H1 (cell line): Measurements from ENCODE around the gene MYH9. TPM values are rescaled to one million over a fixed set of nuclear protein-coding genes. Genes with fewer than 3 reads are reported as not detected.

Experiments
- CTCF ChIA-PET: fragments of 300-600 bp; sonication (Branson Sonifier 250); formaldehyde crosslinking; loops from one replicate; lab custom pipeline; 2021; ENCODE audit not compliant: partially characterized antibody; lab: Charles Lee
- POLR2A ChIA-PET: fragments of 300-600 bp; sonication (Branson Sonifier 250); formaldehyde crosslinking; loops from one replicate; lab custom pipeline; 2021; ENCODE audit warnings: inconsistent platforms; ENCODE audit not compliant: partially characterized antibody; lab: Charles Lee
- DNase-seq, 2 experiments: peaks; one replicate each; pipeline versions ENCODE4 v3.0.0 to v3.0.0-alpha.2; 2010 to 2022; ENCODE audit warnings: low spot score in 2 of 2, low read depth in 1 of 2, mixed read lengths in 1 of 2
- FAIRE-seq: peaks from 2 replicates; lab custom pipeline; 2011; peaks lifted over from hg19 to GRCh38; lab: Jason Lieb, UNC
- H2AFZ ChIP-seq: 2 replicates; pipeline ENCODE4 v1.8.1; 2012; ENCODE audit warnings: low read length, inconsistent platforms
- H2AK5ac ChIP-seq: 2 replicates; pipeline ENCODE4 v1.6.1; 2013; ENCODE audit warnings: low read depth, low read length
- H2BK120ac ChIP-seq: replicated peaks from 2 replicates; pipeline ENCODE3; 2013; ENCODE audit warnings: low read depth, low read length, inconsistent platforms
- H2BK12ac ChIP-seq: 2 replicates; pipeline ENCODE4 v1.6.1; 2013; ENCODE audit warnings: low read depth, low read length
- H2BK15ac ChIP-seq: 2 replicates; pipeline ENCODE4 v1.6.1; 2013; ENCODE audit warnings: low read length
- H2BK20ac ChIP-seq: 2 replicates; pipeline ENCODE4 v1.6.1; 2013; ENCODE audit warnings: low read length
- H2BK5ac ChIP-seq: 2 replicates; pipeline ENCODE4 v1.6.1; 2013; ENCODE audit warnings: low read depth, low read length
- H3K14ac ChIP-seq: 2 replicates; pipeline ENCODE4 v1.6.1; 2013; ENCODE audit warnings: inconsistent platforms; ENCODE audit not compliant: insufficient read length
- H3K18ac ChIP-seq: 2 replicates; pipeline ENCODE4 v1.6.1; 2013; ENCODE audit warnings: low read length; ENCODE audit errors: extremely low read depth
- H3K23ac ChIP-seq: 2 replicates; pipeline ENCODE4 v1.6.1; 2013; ENCODE audit warnings: inconsistent platforms; ENCODE audit not compliant: insufficient read length
- H3K23me2 ChIP-seq: 2 replicates; pipeline ENCODE4 v1.6.1; 2013; ENCODE audit warnings: low read depth, low read length
- H3K27ac ChIP-seq: 2 replicates; pipeline ENCODE4 v1.6.1; 2011; ENCODE audit warnings: low read depth, low read length, inconsistent platforms
- H3K27me3 ChIP-seq, 4 experiments: replicated peaks in 1 of 4; 1 replicate in 1 of 4; 2 replicates in 3 of 4; pipeline versions ENCODE4 v1.6.1 to v1.8.1; 2011 to 2013; ENCODE audit warnings: low read length in 3 of 4, mild to moderate bottlenecking in 3 of 4, inconsistent platforms in 2 of 4, mixed read lengths in 2 of 4, moderate library complexity in 1 of 4; ENCODE audit not compliant: control insufficient read depth in 3 of 4, insufficient read depth in 3 of 4; ENCODE audit errors: extremely low read depth in 1 of 4
- H3K36me3 ChIP-seq, 4 experiments: 2 replicates each; pipeline versions ENCODE4 v1.6.1 to v1.8.1; 2011 to 2013; ENCODE audit warnings: mild to moderate bottlenecking in 4 of 4, low read length in 3 of 4, moderate library complexity in 2 of 4, control low read depth in 1 of 4, inconsistent platforms in 1 of 4; ENCODE audit not compliant: insufficient read depth in 4 of 4, control insufficient read depth in 2 of 4
- H3K4ac ChIP-seq: replicated peaks from 2 replicates; pipeline ENCODE3; 2013; ENCODE audit warnings: low read length, low read depth, mixed read lengths, inconsistent platforms; ENCODE audit not compliant: insufficient read length
- H3K4me1 ChIP-seq, 4 experiments: replicated peaks in 1 of 4; 1 replicate in 1 of 4; 2 replicates in 3 of 4; pipeline versions ENCODE4 v1.6.1 to v1.8.1; 2011 to 2013; ENCODE audit warnings: low read length in 3 of 4, inconsistent platforms in 2 of 4, mixed read lengths in 1 of 4; ENCODE audit not compliant: insufficient read depth in 4 of 4, control insufficient read depth in 3 of 4
- H3K4me2 ChIP-seq, 2 experiments: 2 replicates each; pipeline versions ENCODE4 v1.6.1 to v1.8.1; 2011 to 2013; ENCODE audit warnings: low read depth in 2 of 2, low read length in 2 of 2, control low read depth in 1 of 2, inconsistent platforms in 1 of 2, mild to moderate bottlenecking in 1 of 2; ENCODE audit not compliant: insufficient read depth in 1 of 2
- H3K4me3 ChIP-seq, 4 experiments: fragments of 200-600, 300-600 bp in 1 of 4; sonication (generic), shearing (Covaris generic), sonication (Bioruptor Twin) in 1 of 4; 2 replicates each; pipeline versions ENCODE4 v1.5.1 to v1.8.1; 2011 to 2016; ENCODE audit warnings: low read length in 4 of 4, low read depth in 3 of 4, control low read depth in 2 of 4, inconsistent platforms in 2 of 4, mild to moderate bottlenecking in 2 of 4, mixed read lengths in 1 of 4, moderate library complexity in 1 of 4; ENCODE audit not compliant: insufficient read depth in 2 of 4; ENCODE audit errors: extremely low read depth in 1 of 4
- H3K56ac ChIP-seq: replicated peaks from 2 replicates; pipeline ENCODE3; 2013; ENCODE audit warnings: low read depth, mild to moderate bottlenecking, mixed read lengths, low read length, inconsistent platforms; ENCODE audit not compliant: insufficient read length
- H3K79me1 ChIP-seq: 2 replicates; pipeline ENCODE4 v1.6.1; 2013; ENCODE audit warnings: low read depth, low read length, control low read depth
- H3K79me2 ChIP-seq, 2 experiments: 2 replicates each; pipeline versions ENCODE4 v1.6.1 to v1.8.1; 2012 to 2013; ENCODE audit warnings: low read length in 2 of 2, mild to moderate bottlenecking in 2 of 2, inconsistent platforms in 1 of 2; ENCODE audit not compliant: insufficient read depth in 2 of 2, control insufficient read depth in 1 of 2
- H3K9ac ChIP-seq, 4 experiments: replicated peaks in 1 of 4; 1 replicate in 1 of 4; 2 replicates in 3 of 4; pipeline versions ENCODE4 v1.6.1 to v1.8.1; 2011 to 2013; ENCODE audit warnings: low read depth in 3 of 4, low read length in 3 of 4, control low read depth in 2 of 4, mild to moderate bottlenecking in 2 of 4, moderate library complexity in 2 of 4, inconsistent platforms in 1 of 4; ENCODE audit errors: extremely low read depth in 1 of 4
- H3K9me3 ChIP-seq, 2 experiments: 2 replicates each; pipeline versions ENCODE4 v1.6.1 to v1.8.1; 2012 to 2013; ENCODE audit warnings: mild to moderate bottlenecking in 2 of 2, moderate library complexity in 2 of 2, control low read depth in 1 of 2, inconsistent platforms in 1 of 2, low read depth in 1 of 2, low read length in 1 of 2, mixed read lengths in 1 of 2; ENCODE audit not compliant: insufficient read depth in 2 of 2
- H4K20me1 ChIP-seq, 2 experiments: replicated peaks in 1 of 2; 2 replicates each; pipeline versions ENCODE3 to v1.8.1; 2011 to 2013; ENCODE audit warnings: inconsistent platforms in 2 of 2, low read length in 2 of 2, mild to moderate bottlenecking in 1 of 2; ENCODE audit not compliant: insufficient read depth in 2 of 2, control insufficient read depth in 1 of 2
- H4K5ac ChIP-seq: 2 replicates; pipeline ENCODE4 v1.6.1; 2013; ENCODE audit warnings: low read length, low read depth, mixed read lengths, inconsistent platforms; ENCODE audit not compliant: insufficient read length
- H4K8ac ChIP-seq: 2 replicates; pipeline ENCODE4 v1.8.0; 2013; ENCODE audit warnings: mild to moderate bottlenecking, moderate library complexity, low read length, inconsistent platforms; ENCODE audit not compliant: insufficient read depth; ENCODE audit errors: extremely low read depth
- H4K91ac ChIP-seq: replicated peaks from 2 replicates; pipeline ENCODE3; 2013; ENCODE audit warnings: low read length, mixed read lengths, inconsistent platforms; ENCODE audit not compliant: insufficient read length
- EP300 ChIP-seq, 2 experiments: IDR thresholded peaks; 1 replicate in 1 of 2; 2 replicates in 1 of 2; pipeline ENCODE4 v1.6.1; 2011 to 2012; ENCODE audit warnings: low read depth in 2 of 2, low read length in 2 of 2, mild to moderate bottlenecking in 2 of 2, borderline replicate concordance in 1 of 2, inconsistent platforms in 1 of 2, moderate library complexity in 1 of 2
- JUND ChIP-seq: IDR thresholded peaks from 2 replicates; pipeline ENCODE4 v1.6.1; 2011; ENCODE audit warnings: mild to moderate bottlenecking, improper control_type of control experiment, low read length
- NRF1 ChIP-seq: IDR thresholded peaks from 2 replicates; pipeline ENCODE4 v1.6.1; 2011; ENCODE audit warnings: mild to moderate bottlenecking, low read depth, low read length, improper control_type of control experiment
- SP2 ChIP-seq: IDR thresholded peaks from 2 replicates; pipeline ENCODE4 v1.6.1; 2012; ENCODE audit warnings: mild to moderate bottlenecking, low read length, inconsistent platforms
- SUZ12 ChIP-seq: fragments of 200-600 bp; sonication (generic); IDR thresholded peaks from 2 replicates; pipeline ENCODE4 v1.6.1; 2012; ENCODE audit warnings: mild to moderate bottlenecking, inconsistent platforms, low read length, moderate library complexity, mixed read lengths
- WGBS, 2 experiments: shearing (Covaris generic) in 1 of 2; methylation state at CpG; one replicate each; pipeline versions ENCODE4 v1.1.6 to v1.1.7; 2013 to 2015; ENCODE audit warnings: low lambda C conversion rate in 2 of 2, mixed read lengths in 2 of 2, inconsistent platforms in 1 of 2, low coverage in 1 of 2, missing lambda C conversion rate in 1 of 2; ENCODE audit not compliant: insufficient replicate concordance in 2 of 2, insufficient coverage in 1 of 2, insufficient read length in 1 of 2; ENCODE audit errors: extremely low coverage in 1 of 2, missing lambda C conversion rate in 1 of 2; 5-methylcytosine and 5-hydroxymethylcytosine counted together
- polyA plus RNA-seq, 7 experiments: library from polyadenylated mRNA; depleted of rRNA in 3 of 7; stranded (reverse) in 5 of 7; unstranded in 2 of 7; fragments of >200 nt in 5 of 7; fragments of 200-250 nt in 2 of 7; gene quantifications; 1 replicate in 5 of 7; 2 replicates in 1 of 7; 4 replicates in 1 of 7; pipeline versions ENCODE4 v1.2.1 to v1.2.3, GENCODE V29; 2011 to 2013; ENCODE audit warnings: missing spikeins in 2 of 7, mixed read lengths in 2 of 7
- total RNA-seq: library from RNA; stranded (reverse); fragmentation: NEBNext Ultra II Directional; extraction: Animal tissue kit (Norgen Biotek cat#: 25700); gene quantifications from 2 replicates; pipeline ENCODE4 v1.2.1, GENCODE V29; 2021

The MYH9 gene
- total and polyA plus RNA-seq, 2 of the 8 experiments (the other 6 are each of a cell fraction or from before 2014, with no cell fraction given) = 24.9 to 322 TPM

DNA sequence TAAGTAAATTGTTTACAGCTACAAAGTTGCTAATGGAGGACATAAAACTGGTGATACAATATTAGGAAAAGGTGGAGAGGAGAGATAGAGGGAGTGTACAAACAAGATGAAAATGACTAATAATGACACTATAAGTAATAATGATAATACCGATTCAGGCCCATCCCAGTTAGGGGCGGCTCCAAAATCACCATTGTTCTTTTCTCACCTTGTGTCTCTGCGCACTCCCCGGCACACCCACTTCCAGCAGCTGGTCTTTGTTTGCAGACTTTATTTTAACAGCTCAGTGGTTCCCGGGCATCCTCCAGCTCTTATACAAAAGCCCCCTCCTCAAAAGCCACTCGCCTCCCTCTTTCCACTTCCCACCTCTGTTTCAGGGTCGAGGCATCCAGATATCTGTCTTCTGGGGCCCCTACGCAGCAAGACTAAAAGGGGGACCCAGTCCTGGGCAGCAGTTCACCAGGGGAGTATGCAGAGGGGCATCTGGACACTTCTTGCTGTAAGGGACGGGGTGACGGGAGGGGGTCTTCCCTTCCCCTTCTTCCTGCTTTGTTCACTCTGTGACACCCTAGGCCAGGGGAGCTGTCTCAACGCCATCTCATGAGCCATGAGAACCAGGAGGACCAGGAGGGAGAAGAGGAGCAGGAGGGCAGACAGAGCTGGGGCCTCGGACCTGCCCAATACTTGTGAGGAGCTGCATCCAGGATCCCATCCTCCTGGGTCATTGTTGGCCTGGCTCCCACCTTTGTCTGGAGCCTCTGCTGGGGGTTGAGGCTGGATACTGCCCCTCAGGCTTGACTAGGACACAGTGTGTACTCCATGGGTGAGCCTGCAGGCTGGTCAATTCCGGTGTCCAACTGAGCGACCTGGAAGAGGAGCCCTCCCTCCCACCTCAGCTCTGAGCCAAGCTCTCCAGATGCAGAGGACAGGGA lies 151.1 kb downstream of the MYH9 start:
- peaks cover 3% of the 10 kb centered on the region for H3K23me2 ChIP-seq
- no peaks in the 10 kb centered on the region for H3K9me3 ChIP-seq
- no peak overlapping the region for H2BK120ac ChIP-seq
- no peak overlapping the region for H4K91ac ChIP-seq
- H3K27ac ChIP-seq = no peak overlapping the region
- H2AK5ac ChIP-seq = no peak overlapping the region
- peak overlapping the region; percentile 18; the same call in 1 of the 2 replicates for H4K8ac ChIP-seq
- no peaks in the 10 kb centered on the region; a peak in 1 of 8 replicates for H3K36me3 ChIP-seq
- no peak overlapping the region for H4K5ac ChIP-seq
- H3K4me2 ChIP-seq = no peak overlapping the region; a peak in 1 of 4 replicates
- H2BK20ac ChIP-seq = no peak overlapping the region
- no peak overlapping the region for H2BK5ac ChIP-seq
- H3K18ac ChIP-seq = no peak overlapping the region
- no peak for FAIRE-seq
- H2BK15ac ChIP-seq = no peak overlapping the region
- no peak overlapping the region for H3K9ac ChIP-seq
- DNase-seq = no peak
- H3K56ac ChIP-seq = no peak overlapping the region
- no peak overlapping the region for H2AFZ ChIP-seq
- TF ChIP-seq JUND (no peak), SUZ12 (no peak), NRF1 (no peak), EP300 (IDR thresholded peaks at IDR 0.05; ENCODE audit: borderline replicate concordance in 1 of 2, low read depth in 2 of 2, low read length in 2 of 2) (no peak), SP2 (no peak)
- no peak overlapping the region for H3K23ac ChIP-seq
- H3K27me3 ChIP-seq = no peaks in the 10 kb centered on the region
- peaks cover 0 to 5% of the 10 kb centered on the region in 2 experiments; a peak in 1 of 4 replicates for H3K79me2 ChIP-seq
- POLR2A ChIA-PET = interaction anchor here (1.5 kb wide), 1 partner anchor 28 kb away, joined by 3 read pairs; no protein-coding TSS in a partner anchor
- H3K4me3 ChIP-seq = no peak overlapping the region
- no peak overlapping the region for H3K14ac ChIP-seq
- no peaks in the 10 kb centered on the region for H4K20me1 ChIP-seq
- no peaks in the 10 kb centered on the region for H3K79me1 ChIP-seq
- H2BK12ac ChIP-seq = no peak overlapping the region
- CTCF ChIA-PET = interaction anchor here (0.8 to 5.0 kb wide), 15 partner anchors 11 to 65 kb away, joined by 3 to 30 read pairs (median 5); partner anchors contain the start of gene APOL1
- peaks cover 0 to 14% (median 9%) of the 10 kb centered on the region in 4 experiments; a peak in 6 of 7 replicates for H3K4me1 ChIP-seq
- H3K4ac ChIP-seq = no peak overlapping the region
- WGBS, 2 experiments = 80% methylated on average over 14 of the region's 14 CpGs; no CpG with 5 or more reads in 1 of the 2 experiments
